Fibroblast of gingiva (primary cell): ENCODE measurements around the gene NKX6-1.

Experiments used
- DNase-seq: peaks from one replicate; pipeline ENCODE4 v3.0.0-alpha.2; 2011; ENCODE audit warnings: low read depth

The NKX6-1 gene

DNA sequence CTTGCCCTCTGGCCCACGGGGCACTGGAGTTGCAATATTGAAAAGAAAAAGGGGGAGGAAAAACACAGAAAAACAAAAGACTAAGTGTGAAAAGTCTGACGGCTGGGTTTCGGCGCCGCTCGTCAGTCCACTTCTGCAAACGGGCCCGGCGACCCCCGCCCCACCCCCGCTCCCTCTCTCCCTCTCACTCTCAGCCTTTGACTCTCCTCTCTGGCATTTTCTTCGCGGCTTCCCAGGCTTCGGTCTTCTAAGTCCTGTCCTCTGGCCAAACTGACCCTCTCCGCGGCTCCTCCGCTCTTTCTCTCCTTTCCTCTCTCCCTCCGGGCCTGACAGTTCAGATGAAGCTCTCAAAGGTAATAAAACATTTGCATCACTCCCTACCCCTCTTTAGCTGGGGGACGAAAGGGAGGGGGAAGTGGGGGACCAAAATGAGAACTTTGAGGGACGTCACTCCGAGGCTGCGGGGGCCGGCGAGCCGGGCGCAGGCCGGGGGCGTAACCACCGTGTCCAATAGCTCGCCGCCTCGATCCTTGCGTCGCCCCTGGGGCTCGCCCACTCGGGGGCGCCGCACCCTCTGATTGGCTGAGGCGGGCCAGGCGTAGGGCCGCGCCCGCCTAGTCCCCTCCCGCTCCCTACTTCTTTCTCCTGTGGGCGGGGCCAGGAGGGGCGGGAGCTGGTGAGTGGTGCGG, at the start of gene NKX6-1:
NKX6-1 (minus strand) TSS at position 358 of the 689 bp plus-strand sequence. CDS start 1,064 bp downstream, outside the sequence.
- DNase-seq = peak; percentile 95

DNA sequence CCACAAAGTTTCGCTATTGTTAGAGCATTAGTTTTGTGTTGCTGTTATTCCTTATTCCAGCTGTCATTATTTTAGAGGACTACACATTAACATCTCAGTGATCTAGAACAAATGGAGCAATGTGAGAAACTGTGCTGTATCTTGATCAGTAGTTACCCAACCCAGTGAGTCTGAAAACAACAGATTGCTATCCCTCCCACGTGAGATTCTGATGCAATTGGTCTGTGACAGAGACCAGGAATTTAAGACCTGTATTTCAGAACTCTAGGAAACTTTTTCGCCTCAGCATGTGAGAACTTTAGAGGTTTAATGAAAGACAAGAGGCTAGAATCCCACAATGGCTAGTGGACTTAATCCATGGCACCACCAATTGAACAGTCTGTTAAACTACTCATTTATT, 48.1 kb upstream of the NKX6-1 start:
- no peak for DNase-seq

DNA sequence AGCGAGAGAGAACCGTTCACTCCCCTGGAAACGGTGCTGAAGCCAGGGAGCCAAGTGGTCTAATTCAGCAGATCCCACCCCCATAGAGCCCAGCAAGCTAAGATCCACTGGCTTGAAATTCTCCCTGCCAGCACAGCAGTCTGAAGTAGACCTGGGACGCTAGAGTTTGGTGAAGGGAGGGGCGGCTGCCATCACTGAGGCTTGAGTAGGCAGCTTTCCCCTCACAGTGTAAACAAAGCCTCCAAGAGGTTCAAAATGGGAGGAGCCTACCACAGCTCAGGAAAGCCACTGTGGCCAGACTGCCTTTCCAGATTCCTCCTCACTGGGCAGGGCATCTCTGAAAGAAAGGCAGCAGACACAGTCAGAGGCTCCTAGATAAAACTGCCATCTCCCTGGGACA, 46.0 kb upstream of the NKX6-1 start:
- no peak for DNase-seq

DNA sequence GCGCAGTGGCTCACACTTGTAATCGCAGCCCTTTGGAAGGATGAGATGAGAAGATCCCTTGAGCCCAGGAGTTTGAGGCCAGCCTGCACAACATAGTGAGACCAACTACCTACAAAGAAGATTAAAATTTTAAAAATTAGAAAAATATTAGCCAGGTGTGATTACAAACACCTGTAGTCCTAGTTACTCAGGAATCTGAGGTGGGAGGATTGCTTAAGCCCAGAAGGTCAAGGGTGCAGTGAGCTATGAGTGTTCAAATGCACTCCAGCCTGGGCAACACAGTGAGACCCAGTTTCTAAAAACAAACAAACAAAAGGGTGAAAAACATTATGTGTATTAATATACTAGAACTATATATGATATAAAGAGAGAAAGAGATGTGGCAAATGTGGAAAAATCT, 36.8 kb upstream of the NKX6-1 start:
- DNase-seq = no peak

DNA sequence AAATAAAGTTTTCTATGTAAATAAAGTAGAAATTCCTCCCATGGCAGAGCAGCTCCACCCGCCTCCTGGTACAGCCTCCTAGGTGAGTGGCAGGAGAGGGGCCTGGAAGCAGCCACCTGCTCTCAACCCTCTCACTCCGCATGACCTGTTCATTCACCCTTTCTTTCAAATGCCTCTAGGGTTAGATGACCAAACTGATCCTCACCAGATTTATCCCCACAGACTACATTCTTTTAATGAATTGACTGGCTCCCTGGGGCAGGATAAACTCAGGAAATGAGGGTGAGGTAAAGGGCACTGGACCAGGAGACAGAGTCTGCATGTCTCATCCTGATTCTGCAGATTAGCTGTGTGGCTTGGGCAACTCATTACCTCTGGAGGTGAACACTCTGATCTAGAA, 32.6 kb upstream of the NKX6-1 start:
- no peak for DNase-seq

DNA sequence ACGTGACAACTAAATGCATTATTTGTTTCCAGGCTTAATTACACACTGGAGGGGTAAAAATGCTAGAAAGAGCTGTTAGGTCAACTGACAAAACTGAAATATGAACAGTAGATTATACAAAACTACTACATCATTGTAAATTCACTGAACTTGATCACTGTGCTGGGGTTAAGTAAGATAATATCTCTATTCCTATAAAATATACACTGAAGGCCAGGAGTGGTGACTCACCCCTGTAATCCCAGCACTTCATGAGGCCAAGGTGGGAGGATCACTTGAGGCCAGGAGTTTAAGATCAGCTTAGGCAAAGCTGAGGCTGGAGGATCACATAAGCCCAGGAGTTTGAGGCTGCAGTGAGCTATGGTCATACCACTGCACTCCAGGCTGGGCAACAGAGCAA, 31.8 kb upstream of the NKX6-1 start:
- DNase-seq = peak; percentile 31

DNA sequence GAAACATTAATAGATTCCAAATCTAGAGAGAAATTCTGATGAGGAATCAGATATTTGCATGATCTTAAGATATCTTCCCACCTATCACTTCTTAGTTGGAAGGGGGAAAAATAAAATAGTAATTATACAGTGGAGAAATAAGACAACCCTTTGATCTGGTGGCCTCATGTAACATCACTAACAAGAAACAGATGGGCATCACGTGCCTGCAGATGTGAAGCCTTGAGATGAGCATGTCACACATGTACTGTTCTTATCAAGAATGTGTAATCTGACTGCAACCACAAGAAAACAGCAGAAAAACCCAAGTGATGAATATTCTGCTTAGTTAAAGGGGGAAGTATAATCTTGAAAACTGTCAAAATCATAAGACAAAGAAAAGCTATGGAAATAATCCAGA, 31.4 kb upstream of the NKX6-1 start:
- peak; percentile 48 for DNase-seq

DNA sequence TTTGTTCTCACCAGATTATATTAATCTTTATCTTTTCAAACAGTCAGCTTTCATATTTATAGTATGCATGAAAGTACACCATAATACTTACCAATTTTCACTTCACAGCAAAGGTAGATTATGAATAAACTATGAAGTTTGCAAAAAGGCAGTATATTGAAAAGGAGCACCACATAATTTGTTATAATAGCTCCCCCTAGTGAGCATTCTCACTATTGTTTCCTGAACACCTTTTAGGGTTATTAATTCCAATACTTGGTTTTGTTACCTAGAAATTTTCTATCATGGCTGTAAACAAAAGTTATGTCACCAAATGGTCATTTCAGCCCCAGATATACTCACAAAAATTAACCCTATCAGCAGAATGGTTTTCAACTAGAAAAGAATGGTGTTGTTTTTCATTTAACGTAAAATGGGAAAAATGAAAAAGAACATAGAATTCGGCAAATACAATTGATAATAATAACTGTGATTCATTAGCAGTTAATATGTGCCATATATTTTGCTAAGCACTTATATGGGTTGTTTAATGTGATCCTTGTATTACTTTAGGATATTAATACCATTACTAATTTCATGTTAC, 30.2 kb upstream of the NKX6-1 start:
- DNase-seq = no peak

DNA sequence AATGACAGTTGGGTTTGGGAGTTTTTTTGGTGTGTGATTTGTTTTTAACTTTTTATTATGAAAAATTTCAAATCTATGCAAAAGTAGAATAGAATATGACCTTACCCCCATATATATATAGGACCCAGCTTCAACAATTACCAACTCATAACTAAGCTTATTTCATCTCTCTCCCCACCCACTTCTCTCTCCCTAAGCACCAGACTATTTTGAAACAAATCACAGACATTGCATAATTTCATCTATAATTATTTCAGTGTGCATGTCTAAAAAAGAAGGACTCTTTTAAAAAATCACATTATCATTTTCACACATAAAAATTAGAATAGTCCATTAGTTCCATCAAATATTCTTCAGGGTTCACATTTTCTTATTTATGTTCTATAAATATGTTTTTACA, 28.3 kb upstream of the NKX6-1 start:
- DNase-seq = peak; percentile 20

DNA sequence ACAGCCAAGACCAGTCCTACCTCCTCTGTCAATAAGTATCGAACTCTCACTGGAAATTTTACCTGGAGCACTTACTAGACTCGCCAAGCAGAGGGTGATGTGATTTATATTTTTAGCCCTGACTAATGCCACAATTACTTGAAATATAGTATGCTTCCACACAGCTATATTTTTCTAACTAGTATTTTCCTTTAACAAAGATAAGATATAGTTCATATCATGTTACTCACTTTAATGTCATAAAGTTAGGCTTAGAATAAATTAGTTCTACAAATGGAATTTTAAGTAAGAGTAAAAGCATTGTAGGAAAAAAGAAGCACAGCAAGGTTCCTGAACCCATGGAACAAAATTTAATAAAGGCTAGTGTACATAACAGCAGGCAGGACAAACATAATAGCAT, 16.0 kb upstream of the NKX6-1 start:
- no peak for DNase-seq

DNA sequence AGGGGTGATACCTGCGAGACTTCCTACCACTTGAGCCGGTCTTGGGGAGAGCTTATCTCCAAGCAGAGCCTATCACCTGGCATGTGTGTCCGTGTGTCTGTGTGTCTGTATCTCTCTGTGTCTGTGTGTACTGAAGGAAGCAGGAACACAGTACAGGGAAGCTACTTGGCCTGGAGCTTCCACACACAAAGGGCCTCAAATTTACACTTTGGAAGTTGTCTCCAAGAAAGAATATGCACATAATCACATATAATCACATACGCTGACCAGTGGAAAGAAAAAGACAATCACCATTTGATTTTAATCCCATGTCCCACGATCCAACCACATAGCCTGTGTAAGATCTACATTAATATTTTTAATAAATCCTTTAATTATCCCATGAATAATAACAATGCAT, 13.2 kb upstream of the NKX6-1 start:
- no peak for DNase-seq

DNA sequence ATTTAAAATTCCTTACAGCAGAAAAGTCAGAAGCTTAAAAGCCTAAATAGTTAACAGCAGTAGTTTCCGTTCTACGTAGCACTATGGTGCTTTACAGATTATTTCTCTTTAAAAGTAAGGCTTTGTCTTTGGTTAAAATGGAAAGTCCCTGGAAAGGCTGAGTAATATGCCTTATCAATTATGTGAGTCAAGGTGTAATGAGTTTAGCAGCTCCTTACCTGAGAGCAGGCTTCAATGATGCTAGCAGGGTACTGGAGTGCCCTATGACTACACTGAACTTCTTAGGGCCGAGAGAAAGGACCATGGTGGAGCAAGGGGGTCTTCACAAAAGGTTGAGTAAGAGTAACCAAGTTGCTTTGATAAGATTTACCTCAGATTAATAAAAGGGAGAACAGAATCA, 12.6 kb upstream of the NKX6-1 start:
- DNase-seq = no peak

DNA sequence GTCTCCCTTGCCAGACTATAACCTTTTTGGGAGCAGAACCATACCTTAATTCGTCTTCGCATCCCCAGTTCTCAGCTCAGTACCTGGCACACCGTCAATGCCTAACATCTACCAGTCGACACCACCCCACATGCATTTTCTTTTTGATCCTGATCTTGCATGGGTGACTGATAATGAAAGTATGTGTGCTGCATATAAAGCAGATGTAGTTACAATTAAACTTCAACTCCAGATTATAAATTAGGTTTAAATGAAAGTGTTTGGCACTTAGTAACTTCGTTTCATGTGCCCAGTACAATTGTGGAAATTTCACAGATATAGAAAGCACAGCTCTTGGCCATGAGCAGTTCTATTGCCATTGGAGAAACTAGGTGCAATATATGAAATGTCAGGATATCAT, 8.8 kb upstream of the NKX6-1 start:
- DNase-seq = no peak

DNA sequence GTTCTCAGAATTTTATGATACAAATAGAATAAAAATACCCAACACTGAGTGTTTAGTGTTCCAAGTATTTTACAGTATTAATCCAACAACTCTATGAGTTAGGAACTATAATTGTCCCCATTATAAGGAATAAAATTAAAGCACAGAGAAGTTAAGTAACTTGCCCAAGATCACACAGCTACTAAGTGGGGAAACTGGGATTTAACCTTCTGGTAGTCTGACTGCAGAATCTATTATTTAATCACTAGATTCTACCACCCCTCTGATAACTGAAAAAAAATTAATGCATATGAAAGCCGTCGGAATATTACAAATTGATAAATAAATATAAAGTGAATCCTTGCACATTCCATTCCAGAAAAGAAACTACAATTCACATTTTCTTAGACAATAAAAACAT, 5.7 kb upstream of the NKX6-1 start:
- DNase-seq = no peak

DNA sequence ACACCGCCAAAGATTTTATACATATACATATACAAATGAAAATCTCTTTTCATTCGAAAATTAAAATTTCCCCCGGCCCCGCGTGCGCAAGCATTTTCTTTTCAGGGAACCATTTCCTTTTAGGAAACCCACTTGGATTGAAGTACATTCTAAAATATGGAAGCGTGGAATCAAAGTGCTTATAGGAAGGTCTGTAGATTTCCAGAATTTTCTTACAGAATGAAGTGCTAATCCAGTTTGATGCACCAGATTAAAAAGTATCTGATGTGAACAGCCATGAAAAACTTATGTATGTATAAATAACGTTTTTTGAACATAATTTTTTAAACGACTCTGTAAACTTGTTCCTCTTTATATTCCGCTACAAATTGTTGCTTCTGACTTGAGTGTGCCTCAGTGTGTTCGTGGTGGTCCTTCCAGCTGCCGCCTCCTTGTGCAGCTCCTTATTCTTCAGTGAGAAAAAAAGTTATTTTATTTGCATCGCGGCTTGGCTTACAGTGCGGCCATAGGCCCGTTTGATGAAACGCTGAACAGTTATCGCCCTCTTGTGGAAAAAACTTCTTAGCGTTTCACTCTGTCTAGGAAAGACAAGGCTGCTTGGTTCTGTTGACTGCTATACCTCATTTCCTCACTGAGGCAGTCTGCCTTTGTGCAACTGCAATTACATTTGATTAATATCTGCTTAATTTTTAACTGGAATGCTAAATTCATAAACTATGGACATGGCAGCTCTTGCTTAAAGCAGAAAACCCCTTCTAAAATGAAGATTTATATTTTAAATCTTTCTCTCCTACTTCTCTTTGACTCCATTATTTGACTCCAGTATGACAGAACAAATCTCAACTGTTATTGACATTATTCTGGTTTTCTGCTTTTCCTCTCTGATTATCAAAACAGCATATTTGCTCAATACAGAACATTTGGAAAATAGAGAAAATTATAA, 4.7 kb upstream of the NKX6-1 start:
- peak; percentile 66 for DNase-seq

DNA sequence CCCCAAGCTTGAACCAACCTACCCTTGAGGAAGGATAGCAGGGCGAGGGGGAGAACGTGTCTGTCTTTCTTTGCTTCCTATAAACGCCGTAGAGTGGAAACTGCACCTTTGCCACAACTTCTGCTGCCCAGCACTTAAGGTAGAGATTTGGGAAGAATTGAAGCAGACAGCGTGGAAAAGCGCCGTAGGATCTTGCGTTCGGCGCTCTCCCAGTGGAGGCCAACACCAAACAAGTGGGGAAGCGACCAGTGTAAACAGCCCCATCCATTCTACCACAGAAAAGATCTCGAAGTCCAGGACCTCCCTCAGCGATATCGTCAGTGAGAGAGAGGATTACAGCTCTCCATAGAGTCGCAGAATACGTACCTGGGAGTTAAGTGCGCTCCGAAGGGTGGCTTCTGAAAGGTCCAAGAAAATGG, 3.9 kb upstream of the NKX6-1 start:
- no peak for DNase-seq

DNA sequence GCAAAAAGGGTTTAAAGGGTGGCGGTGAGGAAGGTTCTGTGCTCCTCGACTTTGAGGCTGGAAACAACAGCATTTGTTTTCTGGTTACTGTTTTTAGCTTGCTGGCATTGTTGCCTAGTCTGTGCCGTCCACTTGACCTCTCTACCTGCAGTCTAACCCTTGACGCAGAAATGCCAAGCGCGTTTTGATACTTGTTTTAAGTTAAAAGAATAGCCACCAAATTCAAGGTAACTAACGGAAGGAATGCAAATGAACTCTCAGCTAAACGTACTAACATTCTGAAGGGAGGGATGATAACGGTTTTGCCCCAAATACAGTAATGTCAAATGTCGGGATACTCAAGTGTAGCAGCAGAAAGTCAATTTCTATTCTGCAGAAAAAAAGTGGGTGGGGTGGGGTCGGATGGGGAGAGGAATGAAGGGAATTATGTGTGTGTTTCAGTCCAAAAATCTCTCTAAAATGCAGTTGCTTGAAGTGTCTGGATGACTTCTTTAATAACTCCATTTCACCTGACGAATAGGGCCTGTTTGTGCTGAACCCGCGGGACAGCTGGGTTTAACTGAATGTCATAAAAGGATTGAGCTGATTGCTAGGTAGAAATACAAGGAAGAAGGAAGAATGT, 3.4 kb upstream of the NKX6-1 start:
- DNase-seq = no peak

DNA sequence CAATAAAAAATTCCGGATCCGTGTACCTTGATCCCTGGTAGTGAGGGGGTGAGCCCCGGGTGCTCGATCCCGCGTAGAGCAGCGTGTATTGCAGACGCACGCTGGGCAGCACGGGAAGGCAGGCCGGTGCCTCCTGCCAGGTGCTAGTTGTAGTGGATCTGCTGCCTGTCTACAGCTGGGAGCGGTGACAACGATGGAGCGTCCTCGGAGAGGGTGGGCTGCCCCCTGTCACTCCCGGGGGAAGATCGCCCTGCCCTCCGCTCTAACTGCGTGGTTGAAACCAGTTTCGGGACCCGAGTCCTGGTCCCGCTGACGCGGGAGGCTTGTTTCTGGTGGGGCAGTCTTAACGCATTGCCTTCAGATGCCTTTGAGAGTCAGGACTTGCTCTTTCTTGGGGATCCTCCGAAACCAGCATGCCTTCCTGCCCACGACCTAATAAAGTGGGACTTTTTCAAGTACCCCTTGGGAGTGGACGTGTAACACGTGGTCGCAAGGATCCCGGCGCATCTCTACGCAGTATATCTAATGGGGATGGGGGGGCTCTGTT, 2.7 kb upstream of the NKX6-1 start:
- DNase-seq = no peak

DNA sequence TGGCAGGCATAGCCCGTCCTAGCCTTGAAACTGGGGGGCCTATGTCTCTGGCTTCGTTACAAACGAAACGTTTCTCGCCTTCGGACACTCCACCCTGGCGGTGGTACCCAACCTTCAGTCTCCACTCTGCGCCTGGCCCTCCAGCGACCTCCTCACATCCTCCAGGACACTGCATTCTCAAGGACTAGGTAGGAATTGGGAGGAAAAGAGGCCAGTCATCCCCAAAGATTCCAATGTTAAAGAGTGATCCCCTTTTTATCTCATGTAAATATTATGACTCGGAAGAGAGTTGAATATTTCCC, 2.1 kb upstream of the NKX6-1 start:
- no peak for DNase-seq

DNA sequence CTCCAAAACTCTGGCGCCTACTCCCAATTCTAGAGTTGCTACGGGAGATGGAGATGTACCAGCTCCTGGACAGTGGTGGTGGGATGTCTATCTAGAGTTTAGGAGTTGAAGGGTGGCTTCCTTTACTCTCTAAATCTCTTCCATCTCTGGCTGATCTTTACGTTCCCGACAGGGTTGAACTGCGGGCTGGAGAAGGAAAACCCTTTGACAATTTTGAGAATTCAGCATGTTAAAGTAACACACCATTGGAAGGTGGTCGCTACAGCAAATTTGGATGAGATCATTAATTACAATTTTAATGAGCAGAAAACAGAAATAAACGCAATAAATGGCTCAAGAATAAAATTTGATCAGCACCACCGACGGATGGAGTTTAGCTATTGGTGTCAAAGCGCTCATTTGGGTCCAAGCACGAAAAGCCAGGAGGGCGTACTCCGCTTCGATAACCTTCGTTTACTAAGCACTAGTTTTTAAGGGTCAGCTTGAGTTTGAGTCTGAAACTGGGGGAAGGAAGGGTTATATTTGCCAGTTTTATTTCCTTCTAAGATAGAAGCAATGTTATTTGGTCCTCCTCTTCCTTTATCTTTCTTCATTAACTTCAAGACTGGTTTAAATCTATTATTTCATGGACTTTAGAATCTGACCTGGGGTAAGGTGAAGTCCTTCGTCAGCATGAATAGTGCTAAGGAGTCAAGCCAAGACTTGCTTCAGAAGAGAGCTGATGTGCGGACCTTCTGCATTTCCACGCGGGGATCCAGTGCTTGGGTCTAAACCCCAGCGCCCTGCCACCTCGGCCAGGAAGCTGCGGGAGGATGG, 1.5 kb upstream of the NKX6-1 start:
- DNase-seq = no peak

DNA sequence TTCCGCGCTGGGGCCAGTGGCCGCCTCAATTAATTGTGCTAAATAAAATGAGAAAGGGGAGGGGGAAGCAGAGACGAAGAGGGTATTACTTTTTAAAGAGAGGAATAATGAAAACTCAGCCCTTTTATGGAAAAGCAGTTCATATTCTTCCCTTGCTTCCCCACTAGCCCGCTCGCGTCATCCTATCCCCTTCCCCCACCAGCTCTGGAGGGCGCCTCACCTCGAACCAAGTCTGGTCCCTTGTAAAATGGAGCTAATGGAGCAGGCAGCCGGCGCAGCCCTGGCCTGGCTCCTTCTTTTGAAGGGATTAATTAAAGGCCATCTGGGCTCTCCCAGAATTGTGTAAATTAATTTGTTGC, 511 bp upstream of the NKX6-1 start:
- no peak for DNase-seq
